Measurements from ENCODE around the gene POLDIP3.
A peak's percentile ranks its signal among the peaks of the same experiment; 100 is the strongest.
"Not testable (repeated sequence)": the region's sequence is repeated elsewhere in the genome, so short reads cannot be mapped to it uniquely, and the experiment has no call there.

POLDIP3 gene

GRCh38 chr22:42549331-42550060 lies 65.2 kb downstream of the POLDIP3 start:
- no peak overlapping the region for H3K4me3 ChIP-seq (ENCODE audit: low read depth, low read length)
- DNase-seq (ENCODE audit: low read depth): no peak
- TF ChIP-seq CTCF (conservative IDR thresholded peaks at IDR 0.05; ENCODE audit: low read depth, low read length): no peak

GRCh38 chr22:42548597-42549330 lies 65.9 kb downstream of the POLDIP3 start:
- no peak for TF ChIP-seq CTCF (conservative IDR thresholded peaks at IDR 0.05; ENCODE audit: low read depth, low read length)
- H3K4me3 ChIP-seq (ENCODE audit: low read depth, low read length): no peak overlapping the region
- no peak for DNase-seq (ENCODE audit: low read depth)

- not testable (repeated sequence) for DNase-seq (ENCODE audit: low read depth)
Observed at GRCh38 chr22:42548126-42548525, 66.6 kb downstream of the POLDIP3 start.

GRCh38 chr22:42547562-42547961 lies 67.1 kb downstream of the POLDIP3 start:
- no peak overlapping the region for H3K4me3 ChIP-seq (ENCODE audit: low read depth, low read length)
- TF ChIP-seq CTCF (conservative IDR thresholded peaks at IDR 0.05; ENCODE audit: low read depth, low read length): no peak
- no peak for DNase-seq (ENCODE audit: low read depth)

More at GRCh38 chr22:42548126-42548525, 66.6 kb downstream of the POLDIP3 start:
- not testable (repeated sequence) for H3K4me3 ChIP-seq (ENCODE audit: low read depth, low read length)

- TF ChIP-seq CTCF (conservative IDR thresholded peaks at IDR 0.05; ENCODE audit: low read depth, low read length): no peak
- peak; percentile 61 for DNase-seq (ENCODE audit: low read depth)
- no peak overlapping the region for H3K4me3 ChIP-seq (ENCODE audit: low read depth, low read length)
Observed at GRCh38 chr22:42544686-42545085, 70.0 kb downstream of the POLDIP3 start.

- DNase-seq (ENCODE audit: low read depth): peak; percentile 70
- not testable (repeated sequence) for H3K4me3 ChIP-seq (ENCODE audit: low read depth, low read length)
Observed at GRCh38 chr22:42539236-42539771, 75.4 kb downstream of the POLDIP3 start.

GRCh38 chr22:42537199-42537831 lies 77.4 kb downstream of the POLDIP3 start:
- DNase-seq (ENCODE audit: low read depth): peak; percentile 23
- not testable (repeated sequence) for H3K4me3 ChIP-seq (ENCODE audit: low read depth, low read length)

- not testable (repeated sequence) for H3K4me3 ChIP-seq (ENCODE audit: low read depth, low read length); DNase-seq (ENCODE audit: low read depth)
Observed at GRCh38 chr22:42536634-42537033, 78.0 kb downstream of the POLDIP3 start.

GRCh38 chr22:42536166-42536565 lies 78.5 kb downstream of the POLDIP3 start:
- no peak for TF ChIP-seq CTCF (conservative IDR thresholded peaks at IDR 0.05; ENCODE audit: low read depth, low read length)
- no peak overlapping the region for H3K4me3 ChIP-seq (ENCODE audit: low read depth, low read length)
- DNase-seq (ENCODE audit: low read depth): no peak

GRCh38 chr22:42535082-42535731 lies 79.5 kb downstream of the POLDIP3 start:
- H3K4me3 ChIP-seq (ENCODE audit: low read depth, low read length): not testable (repeated sequence)

More at GRCh38 chr22:42535082-42535731, 79.5 kb downstream of the POLDIP3 start:
- DNase-seq (ENCODE audit: low read depth): not testable (repeated sequence)
